Measurements from ENCODE around the gene CEP63. TPM values are rescaled to one million over a fixed set of nuclear protein-coding genes. Genes with fewer than 3 reads are reported as not detected.

CEP63 gene
- total RNA-seq, 1 experiment from 2014 or later: 36.1 TPM

DNA sequence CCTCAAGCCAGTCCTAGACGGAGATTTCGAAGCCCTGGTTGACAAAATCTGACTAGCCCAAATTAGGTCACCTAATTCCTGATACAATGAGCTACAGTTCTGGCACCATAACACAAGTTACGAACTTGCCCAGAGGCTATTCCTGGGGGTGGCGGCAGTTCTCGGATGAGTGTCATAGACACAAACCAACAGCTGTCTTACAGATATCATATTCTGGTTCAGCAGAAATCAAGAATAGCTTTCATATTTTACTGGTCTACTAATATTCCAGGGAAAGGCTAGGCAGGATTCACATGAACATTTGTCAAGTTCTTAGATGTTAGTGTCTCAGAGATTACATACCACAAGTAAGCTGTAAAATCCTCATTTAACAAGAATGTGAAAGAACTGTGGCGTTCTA lies 8.9 kb upstream of the CEP63 start:
- DNase-seq: peak; percentile 77
- H3K27me3 ChIP-seq: no peaks in the 10 kb centered on the region
- H3K27ac ChIP-seq: peak overlapping the region; percentile 32
- H3K4me3 ChIP-seq: no peak overlapping the region
- H3K4me1 ChIP-seq: peaks cover 31% of the 10 kb centered on the region
- H3K36me3 ChIP-seq: peaks cover 46% of the 10 kb centered on the region
- H3K9me3 ChIP-seq (replicated peaks): no peaks in the 10 kb centered on the region

DNA sequence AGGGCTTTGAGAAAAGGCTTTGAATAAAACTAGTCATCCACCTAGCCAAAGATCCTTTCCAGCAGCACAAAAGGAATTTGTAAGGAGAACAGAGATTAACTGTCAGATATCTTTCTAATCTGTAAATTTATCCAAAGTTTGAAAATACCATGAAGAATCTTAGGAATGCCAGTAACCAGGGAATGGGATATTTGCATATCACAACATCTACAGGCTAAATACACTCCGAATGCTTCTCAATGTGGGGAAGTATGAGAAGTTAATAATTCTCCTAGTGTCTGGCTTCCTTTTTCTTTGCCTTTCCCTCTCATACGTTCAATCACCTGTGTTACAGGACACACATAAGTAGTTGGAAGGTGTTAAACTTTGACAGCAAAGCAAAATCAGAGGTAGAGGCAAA lies 7.9 kb upstream of the CEP63 start:
- Histone ChIP-seq H3K9me3 (replicated peaks) (no peaks in the 10 kb centered on the region), H3K4me1 (peaks cover 31% of the 10 kb centered on the region), H3K27ac (peak overlapping the region; percentile 32; the same call in 1 of the 2 replicates), H3K4me3 (no peak overlapping the region), H3K27me3 (no peaks in the 10 kb centered on the region), H3K36me3 (peaks cover 49% of the 10 kb centered on the region)
- DNase-seq: no peak

DNA sequence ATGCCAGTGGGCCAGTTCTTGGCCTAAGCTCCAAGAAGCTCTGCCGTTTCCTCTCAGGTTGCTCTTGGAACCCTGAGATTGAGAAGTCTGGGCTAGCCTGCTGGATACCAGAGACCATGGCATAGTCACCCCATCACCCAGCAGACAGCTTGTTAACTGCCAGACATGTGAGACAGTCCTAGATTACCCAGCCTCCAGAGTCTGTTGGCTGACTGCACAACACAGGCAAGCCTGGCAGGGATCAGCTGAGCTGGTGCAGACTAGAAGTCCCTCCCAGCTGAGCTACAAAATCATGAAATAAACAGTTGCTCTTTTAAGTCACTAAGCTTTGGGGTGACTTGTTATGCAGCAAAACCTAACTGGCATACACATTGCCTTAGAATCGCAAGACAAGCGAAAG lies 5.3 kb upstream of the CEP63 start:
- Histone ChIP-seq H3K9me3 (replicated peaks) (no peaks in the 10 kb centered on the region), H3K27me3 (no peaks in the 10 kb centered on the region), H3K4me3 (no peak overlapping the region), H3K36me3 (peaks cover 49% of the 10 kb centered on the region), H3K27ac (no peak overlapping the region), H3K4me1 (peaks cover 29% of the 10 kb centered on the region)
- DNase-seq: no peak

DNA sequence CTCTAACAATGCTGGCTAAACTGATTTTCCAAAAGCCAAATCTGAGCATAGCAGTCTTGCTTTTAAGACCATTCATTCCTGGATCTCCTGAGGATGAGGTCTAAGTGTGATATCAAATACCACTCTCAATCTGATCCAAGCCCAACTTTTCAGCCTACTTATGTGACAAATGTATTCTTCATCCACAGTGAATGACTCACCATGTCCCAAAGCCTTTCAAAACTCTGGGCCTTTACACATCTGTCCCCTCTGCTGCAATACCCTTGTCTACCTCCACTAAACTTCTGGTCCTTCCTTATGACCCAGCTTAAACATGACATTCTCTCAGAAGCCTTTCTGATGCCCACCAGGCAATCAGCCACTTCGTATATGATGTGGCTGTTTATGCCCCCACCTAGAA lies 4.7 kb upstream of the CEP63 start:
- H3K27me3 ChIP-seq: no peaks in the 10 kb centered on the region
- DNase-seq: no peak
- peaks cover 29% of the 10 kb centered on the region for H3K4me1 ChIP-seq
- no peak overlapping the region for H3K27ac ChIP-seq
- no peaks in the 10 kb centered on the region for H3K9me3 ChIP-seq (replicated peaks)
- no peak overlapping the region for H3K4me3 ChIP-seq
- H3K36me3 ChIP-seq: peaks cover 47% of the 10 kb centered on the region

DNA sequence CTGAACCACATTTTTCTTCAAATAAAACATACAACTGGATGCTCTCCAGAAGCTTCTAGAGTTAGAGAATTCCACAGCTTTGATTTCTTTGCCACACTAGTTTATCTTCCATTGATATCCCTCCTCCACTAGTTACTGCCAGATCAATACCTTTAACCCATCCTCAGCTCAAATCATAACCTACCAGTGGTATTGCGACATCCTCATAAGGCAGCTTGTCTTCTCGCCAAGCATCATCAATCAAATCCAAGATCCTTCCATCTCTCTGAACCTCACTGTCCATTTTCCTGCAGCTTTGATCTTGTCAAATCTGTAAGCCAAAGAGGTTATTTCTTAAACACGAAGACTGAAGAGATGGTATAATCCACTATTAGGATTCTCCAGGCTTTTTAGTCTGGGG lies 3.2 kb upstream of the CEP63 start:
- H3K9me3 ChIP-seq (replicated peaks): no peaks in the 10 kb centered on the region
- no peak for DNase-seq
- peaks cover 15% of the 10 kb centered on the region for H3K4me1 ChIP-seq
- H3K27me3 ChIP-seq: no peaks in the 10 kb centered on the region
- peaks cover 38% of the 10 kb centered on the region for H3K36me3 ChIP-seq
- no peak overlapping the region for H3K27ac ChIP-seq
- H3K4me3 ChIP-seq: no peak overlapping the region

DNA sequence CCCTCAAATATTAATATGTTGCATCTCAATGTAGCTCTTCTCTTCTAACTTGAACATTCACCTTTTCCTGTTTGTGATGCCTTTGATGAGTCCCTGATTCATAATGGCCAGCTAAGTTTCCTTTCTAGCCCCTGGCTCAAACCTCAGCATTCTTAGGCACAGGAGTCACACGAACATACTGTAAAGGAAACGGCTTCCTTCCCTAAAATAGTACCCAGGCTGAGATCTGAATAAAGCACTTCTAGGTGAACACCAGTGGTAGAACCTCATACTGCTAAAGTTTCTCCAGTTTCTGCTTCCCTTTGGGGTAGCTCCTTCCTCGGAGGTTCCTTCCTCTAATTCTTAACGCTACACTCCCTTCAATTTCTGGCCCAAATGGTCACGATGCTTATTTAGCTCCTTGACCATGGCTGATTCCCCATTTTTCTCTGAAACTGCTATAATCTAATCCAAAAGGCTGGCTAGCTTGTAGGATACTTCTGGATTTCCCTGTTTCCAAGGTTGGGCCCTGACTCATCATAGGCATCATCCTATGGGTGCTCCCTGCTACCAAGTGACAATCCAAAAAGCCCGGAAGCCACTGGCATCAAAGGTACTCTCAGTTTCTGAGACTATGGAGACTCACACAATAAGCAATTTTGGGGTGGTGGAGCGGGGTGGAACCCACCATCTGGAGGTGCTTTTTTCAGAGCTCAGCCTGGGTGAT lies 2.5 kb upstream of the CEP63 start:
- H3K4me1 ChIP-seq: peaks cover 8% of the 10 kb centered on the region
- no peak for DNase-seq
- no peaks in the 10 kb centered on the region for H3K9me3 ChIP-seq (replicated peaks)
- H3K27ac ChIP-seq: no peak overlapping the region
- no peaks in the 10 kb centered on the region for H3K27me3 ChIP-seq
- no peak overlapping the region for H3K4me3 ChIP-seq
- peaks cover 31% of the 10 kb centered on the region for H3K36me3 ChIP-seq

DNA sequence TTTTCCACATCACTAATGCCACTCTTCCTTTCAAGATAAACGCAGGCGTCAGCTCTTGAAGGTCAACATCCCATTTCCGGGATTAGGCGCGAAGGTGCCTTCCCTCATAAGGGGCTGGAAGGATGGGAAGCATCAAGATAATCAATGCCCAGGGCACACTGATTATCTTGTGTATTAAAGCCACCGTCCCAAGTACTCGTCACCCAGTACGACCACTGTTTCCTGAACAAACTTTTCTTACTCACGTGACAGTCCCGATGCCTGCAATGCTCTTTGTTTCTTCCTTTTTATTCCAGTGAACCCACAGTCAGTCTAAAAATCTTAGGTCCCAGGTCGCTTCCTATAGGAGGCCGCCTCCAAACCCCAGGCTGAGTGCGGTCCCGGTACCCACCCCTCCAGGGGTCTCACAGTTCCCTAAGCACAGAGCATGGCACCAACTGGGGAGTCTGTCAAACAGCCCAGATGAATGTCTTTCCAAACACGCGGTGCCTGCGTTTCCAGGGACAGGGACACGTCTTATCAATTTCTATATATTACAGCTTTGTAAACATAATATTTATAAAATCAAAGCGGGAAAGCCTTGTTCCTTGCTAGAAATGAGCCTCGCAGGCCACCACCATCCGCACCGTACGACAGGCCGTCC lies 661 bp upstream of the CEP63 start:
- peaks cover 15% of the 10 kb centered on the region for H3K36me3 ChIP-seq
- no peaks in the 10 kb centered on the region for H3K9me3 ChIP-seq (replicated peaks)
- peak overlapping the region; percentile 94 for H3K27ac ChIP-seq
- peaks cover 4% of the 10 kb centered on the region; the same call in 1 of the 2 replicates for H3K4me1 ChIP-seq
- peak overlapping the region; percentile 86 for H3K4me3 ChIP-seq
- no peak for DNase-seq
- no peaks in the 10 kb centered on the region for H3K27me3 ChIP-seq

DNA sequence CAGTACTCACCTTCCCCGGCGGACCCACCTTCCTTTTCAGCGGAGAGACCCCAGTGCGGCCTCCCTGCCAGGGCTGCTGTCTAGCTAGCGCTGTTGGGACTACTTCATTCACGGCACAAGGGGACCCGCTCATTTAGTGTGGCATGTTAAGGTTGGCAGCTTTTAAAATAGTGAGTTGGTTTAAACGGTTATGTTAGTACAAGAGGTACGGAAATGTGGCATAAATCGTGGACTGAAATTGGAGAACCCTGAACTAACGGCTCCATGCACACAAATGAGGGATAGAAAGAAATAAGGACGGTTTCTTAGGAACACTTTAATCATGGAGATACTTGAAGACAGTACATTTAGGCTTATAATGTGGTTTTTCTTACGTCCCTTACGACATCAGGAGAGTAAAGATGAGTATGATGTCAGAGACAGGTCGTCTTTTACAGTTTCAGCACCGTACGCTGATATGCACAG lies 752 bp downstream of the CEP63 start:
- Histone ChIP-seq H3K9me3 (replicated peaks) (no peaks in the 10 kb centered on the region), H3K4me3 (peak overlapping the region; percentile 86), H3K27ac (peak overlapping the region; percentile 94), H3K27me3 (no peaks in the 10 kb centered on the region), H3K36me3 (peaks cover 7% of the 10 kb centered on the region; the same call in 1 of the 2 replicates), H3K4me1 (peaks cover 4% of the 10 kb centered on the region; the same call in 1 of the 2 replicates)
- DNase-seq: peak in 1 of 2 experiments; percentile 54

DNA sequence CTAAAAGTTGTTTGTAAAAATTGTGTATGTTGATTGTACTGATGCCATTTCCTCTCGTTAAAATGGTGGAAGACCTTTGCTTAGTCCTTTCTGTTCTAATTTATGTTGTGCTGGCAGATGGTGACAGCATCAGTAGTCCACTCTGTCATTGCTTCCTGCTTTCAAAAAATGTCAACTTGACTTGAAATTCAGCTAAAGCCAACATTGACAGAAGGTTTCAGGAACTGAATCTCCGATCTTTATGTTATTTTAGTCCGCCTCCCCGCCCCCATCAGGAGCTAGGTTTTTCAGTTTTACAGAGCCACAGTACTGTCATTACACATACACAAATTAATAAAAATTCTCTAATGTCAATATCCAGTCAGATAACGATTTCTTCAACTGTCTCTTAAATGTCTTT lies 1.5 kb downstream of the CEP63 start:
- DNase-seq: no peak
- H3K9me3 ChIP-seq (replicated peaks): no peaks in the 10 kb centered on the region
- H3K27ac ChIP-seq: no peak overlapping the region; the same call in 1 of the 2 replicates
- H3K27me3 ChIP-seq: no peaks in the 10 kb centered on the region
- H3K36me3 ChIP-seq: no peaks in the 10 kb centered on the region
- peak overlapping the region; percentile 86 for H3K4me3 ChIP-seq
- H3K4me1 ChIP-seq: peaks cover 4% of the 10 kb centered on the region; the same call in 1 of the 2 replicates

DNA sequence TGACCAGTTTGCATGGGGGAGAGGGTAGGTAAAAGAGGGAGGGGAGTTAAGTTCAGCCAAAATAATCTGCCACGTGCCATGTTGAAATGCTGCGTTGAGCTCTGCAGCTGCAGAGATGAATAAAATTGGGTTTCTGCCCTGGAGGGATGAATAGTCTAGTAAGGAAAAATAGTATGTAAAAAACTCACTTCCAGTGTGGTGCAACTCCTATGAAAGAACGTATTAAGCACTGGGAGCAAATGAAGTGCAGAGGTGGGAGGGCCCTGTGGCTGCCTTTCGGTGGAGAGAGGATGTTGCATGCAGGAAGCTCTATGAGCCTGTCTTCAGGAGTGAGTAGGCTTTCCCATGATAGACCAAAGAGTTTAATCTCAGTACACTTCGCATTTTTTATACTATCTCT lies 8.6 kb downstream of the CEP63 start:
- H3K4me3 ChIP-seq: no peak overlapping the region
- peaks cover 3% of the 10 kb centered on the region; the same call in 1 of the 2 replicates for H3K36me3 ChIP-seq

DNA sequence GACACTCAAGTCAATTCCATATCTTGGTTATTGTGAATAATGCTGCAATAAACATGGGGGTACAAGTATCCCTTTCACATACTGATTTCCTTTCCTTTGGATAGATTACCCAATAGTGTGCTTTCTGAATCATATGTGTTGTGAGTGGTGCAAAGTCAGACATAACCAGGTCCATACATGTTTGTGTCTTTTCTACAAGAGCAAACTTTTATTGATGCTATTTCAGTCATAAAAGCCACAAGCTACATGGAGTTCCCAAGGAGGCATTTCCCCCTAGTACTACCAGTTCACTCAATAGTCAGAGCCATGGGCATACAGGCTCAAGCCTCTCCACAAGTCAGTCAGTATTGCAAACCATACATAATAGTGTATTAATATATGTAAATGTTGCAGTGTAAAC lies 10.1 kb downstream of the CEP63 start:
- peaks cover 13% of the 10 kb centered on the region for H3K4me1 ChIP-seq
- H3K27ac ChIP-seq: no peak overlapping the region; the same call in 1 of the 2 replicates
- H3K36me3 ChIP-seq: peaks cover 3% of the 10 kb centered on the region; the same call in 1 of the 2 replicates
- H3K4me3 ChIP-seq: no peak overlapping the region
- no peaks in the 10 kb centered on the region for H3K9me3 ChIP-seq (replicated peaks)
- DNase-seq: no peak
- no peaks in the 10 kb centered on the region for H3K27me3 ChIP-seq

More for the DNA sequence above, 8.6 kb downstream of the CEP63 start:
- Histone ChIP-seq H3K4me1 (peaks cover 13% of the 10 kb centered on the region), H3K27ac (no peak overlapping the region), H3K9me3 (replicated peaks) (no peaks in the 10 kb centered on the region), H3K27me3 (no peaks in the 10 kb centered on the region)
- no peak for DNase-seq

DNA sequence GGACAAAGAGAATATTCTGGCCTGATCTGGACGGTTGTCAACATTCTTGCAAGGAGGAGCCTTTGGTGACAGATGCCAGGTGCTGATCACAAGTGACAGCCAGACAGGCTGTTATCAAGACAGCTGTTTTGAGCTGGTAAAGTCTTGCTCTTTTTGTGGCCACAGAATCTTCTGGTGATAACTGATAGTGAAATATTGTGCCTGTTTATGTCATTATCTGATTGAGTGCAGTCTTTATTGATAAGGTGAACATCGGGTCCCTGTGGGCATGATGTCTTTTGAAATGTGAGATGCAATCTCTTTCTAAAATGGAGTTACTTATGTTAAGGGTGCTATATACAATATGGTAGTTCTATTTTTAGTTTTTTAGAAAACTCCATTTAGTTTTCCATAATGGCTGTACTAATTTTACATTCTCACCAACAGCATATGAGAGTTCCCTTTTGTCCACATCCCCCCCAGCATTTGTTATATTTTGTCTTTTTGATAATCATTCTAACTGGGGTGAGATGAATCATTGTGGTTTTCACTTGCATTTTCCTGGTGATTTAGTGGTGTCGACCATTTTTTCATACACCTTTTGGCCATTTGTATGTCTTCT lies 10.7 kb downstream of the CEP63 start:
- Histone ChIP-seq H3K4me3 (no peak overlapping the region), H3K9me3 (replicated peaks) (no peaks in the 10 kb centered on the region), H3K4me1 (peaks cover 13% of the 10 kb centered on the region), H3K36me3 (peaks cover 3% of the 10 kb centered on the region; the same call in 1 of the 2 replicates), H3K27ac (peak overlapping the region; percentile 33), H3K27me3 (no peaks in the 10 kb centered on the region)
- peak; percentile 44 to 53 for DNase-seq

DNA sequence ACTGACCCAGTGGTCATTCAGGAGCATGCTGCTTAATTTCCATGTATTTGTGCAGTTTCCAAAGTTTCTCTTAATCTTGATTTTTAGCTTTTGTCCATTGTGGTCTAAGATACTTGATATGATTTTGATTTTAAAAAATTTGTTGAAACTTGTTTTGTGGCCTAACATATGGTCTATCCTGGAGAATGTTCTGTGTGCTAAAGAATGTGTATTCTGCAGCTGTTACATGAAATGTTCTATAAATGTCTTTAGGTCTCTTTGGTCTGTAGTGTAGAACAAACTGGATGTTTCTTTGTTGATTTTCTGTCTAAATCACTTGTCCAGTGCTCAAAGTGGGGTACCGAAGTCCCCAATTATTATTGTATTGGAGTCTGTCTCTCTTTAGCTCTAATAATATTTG lies 17.4 kb downstream of the CEP63 start:
- H3K9me3 ChIP-seq (replicated peaks): peaks cover 7% of the 10 kb centered on the region; the same call in 1 of the 2 replicates
- peaks cover 3% of the 10 kb centered on the region; the same call in 1 of the 2 replicates for H3K4me1 ChIP-seq
- H3K36me3 ChIP-seq: peaks cover 16% of the 10 kb centered on the region
- DNase-seq: peak in 1 of 2 experiments; percentile 13
- H3K27me3 ChIP-seq: no peaks in the 10 kb centered on the region
- no peak overlapping the region for H3K4me3 ChIP-seq
- H3K27ac ChIP-seq: peak overlapping the region; percentile 18

DNA sequence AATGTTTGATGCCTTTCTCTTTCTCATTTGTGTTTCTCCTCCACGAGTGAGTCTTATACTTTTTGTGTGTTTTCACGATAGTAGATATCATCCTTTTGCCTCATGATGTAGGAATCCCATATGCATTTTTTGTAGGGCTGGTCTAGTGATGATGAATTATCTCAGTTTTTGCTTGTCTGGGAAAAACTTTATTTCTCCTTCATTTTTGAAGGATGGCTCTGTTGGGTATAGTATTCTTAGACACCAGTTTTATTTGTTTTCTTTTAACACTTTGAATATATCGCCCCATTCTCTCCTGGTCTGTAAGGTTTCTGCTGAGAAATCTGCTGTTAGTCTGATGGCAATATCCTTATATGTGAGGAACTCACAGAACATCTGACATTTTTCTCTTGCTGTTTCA lies 18.3 kb downstream of the CEP63 start:
- peaks cover 20% of the 10 kb centered on the region for H3K36me3 ChIP-seq
- H3K4me1 ChIP-seq: peaks cover 3% of the 10 kb centered on the region; the same call in 1 of the 2 replicates
- no peak for DNase-seq
- H3K27ac ChIP-seq: no peak overlapping the region
- peaks cover 7% of the 10 kb centered on the region; the same call in 1 of the 2 replicates for H3K9me3 ChIP-seq (replicated peaks)
- H3K27me3 ChIP-seq: no peaks in the 10 kb centered on the region
- no peak overlapping the region for H3K4me3 ChIP-seq

DNA sequence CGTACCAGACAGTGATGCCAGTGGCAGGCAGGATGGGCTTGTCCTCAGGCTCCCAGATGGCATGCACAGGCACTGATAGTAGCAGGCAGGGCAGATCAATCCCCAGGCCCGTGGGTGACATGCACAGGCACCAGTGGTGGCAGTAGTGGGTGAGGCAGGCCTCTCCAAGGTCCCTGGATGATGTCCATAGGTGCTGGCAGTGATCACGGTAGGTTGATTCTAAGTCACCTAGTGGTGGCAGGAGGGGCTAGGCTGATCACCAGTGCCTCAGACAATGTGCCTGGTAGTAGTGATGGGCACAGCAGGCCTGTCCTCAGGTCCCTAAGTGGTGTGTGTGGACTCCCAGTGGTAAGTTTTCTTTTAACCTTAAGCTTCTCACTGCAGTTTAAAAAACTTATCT lies 19.6 kb downstream of the CEP63 start:
- no peak overlapping the region for H3K27ac ChIP-seq
- DNase-seq: no peak

More for the DNA sequence above, 19.6 kb downstream of the CEP63 start:
- peaks cover 7% of the 10 kb centered on the region; the same call in 1 of the 2 replicates for H3K9me3 ChIP-seq (replicated peaks)
- H3K36me3 ChIP-seq: peaks cover 27% of the 10 kb centered on the region
- peaks cover 3% of the 10 kb centered on the region; the same call in 1 of the 2 replicates for H3K4me1 ChIP-seq
- H3K27me3 ChIP-seq: no peaks in the 10 kb centered on the region
- H3K4me3 ChIP-seq: no peak overlapping the region

All from SJCRH30 (cell line).